Endothelial cell of umbilical vein (primary cell): Measurements from ENCODE around the gene SCYL1. TPM values are rescaled to one million over a fixed set of nuclear protein-coding genes. Genes with fewer than 3 reads are reported as not detected.

Source experiments
- BruUV-seq: library from RNA; stranded (reverse); fragments of 400-500 nt; replicated peaks from 2 replicates; lab custom pipeline; 2021; lab: Mats Ljungman, UMichigan
- CTCF ChIA-PET: fragments of 300-600, 350-600 bp; sonication (Branson Sonifier 250); formaldehyde crosslinking; loops from one replicate; lab custom pipeline; 2021; ENCODE audit warnings: antibody characterized with exemption, inconsistent platforms; lab: Charles Lee
- POLR2A ChIA-PET: fragments of 300-600, 350-600 bp; sonication (Branson Sonifier 250); formaldehyde crosslinking; loops from one replicate; lab custom pipeline; 2021; ENCODE audit warnings: antibody characterized with exemption, inconsistent platforms; lab: Charles Lee
- DNase-seq: peaks from one replicate; pipeline ENCODE4 v3.0.0-alpha.2; 2011; ENCODE audit warnings: low read depth, low spot score
- FAIRE-seq: peaks from 2 replicates; lab custom pipeline; 2011; peaks lifted over from hg19 to GRCh38; lab: Jason Lieb, UNC
- H2AFZ ChIP-seq: 2 replicates; pipeline ENCODE4 v1.6.0; 2012; ENCODE audit warnings: low read depth, low read length, control low read depth, inconsistent platforms
- H3K27ac ChIP-seq: 2 replicates; pipeline ENCODE4 v1.5.1; 2011; ENCODE audit warnings: low read depth, mild to moderate bottlenecking, control low read depth, low read length, moderate library complexity; ENCODE audit not compliant: insufficient read depth
- H3K27me3 ChIP-seq, 2 experiments: 2 replicates each; pipeline versions ENCODE4 v1.6.0 to v1.6.1; 2011; ENCODE audit warnings: low read length in 2 of 2, mixed read lengths in 1 of 2; ENCODE audit not compliant: control insufficient read depth in 2 of 2, insufficient read depth in 2 of 2
- H3K36me3 ChIP-seq, 2 experiments: 2 replicates in 1 of 2; 3 replicates in 1 of 2; pipeline ENCODE4 v1.5.1; 2011; ENCODE audit warnings: low read length in 2 of 2, mild to moderate bottlenecking in 1 of 2, moderate library complexity in 1 of 2; ENCODE audit not compliant: control insufficient read depth in 2 of 2, insufficient read depth in 2 of 2; ENCODE audit errors: extremely low read depth in 1 of 2
- H3K4me1 ChIP-seq: 3 replicates; pipeline ENCODE4 v1.5.1; 2011; ENCODE audit warnings: mild to moderate bottlenecking, low read length; ENCODE audit not compliant: control insufficient read depth, insufficient read depth; ENCODE audit errors: extremely low read depth
- H3K4me2 ChIP-seq: 2 replicates; pipeline ENCODE4 v1.6.1; 2011; ENCODE audit warnings: low read length, control low read depth, mixed read lengths; ENCODE audit not compliant: insufficient read depth
- H3K4me3 ChIP-seq, 3 experiments: fragments of 200-600 bp in 1 of 3; sonication (generic), shearing (Covaris generic) in 1 of 3; replicated peaks in 1 of 3; 2 replicates each; pipeline ENCODE4 v1.5.1; 2011 to 2016; ENCODE audit warnings: control low read depth in 3 of 3, low read length in 3 of 3, mild to moderate bottlenecking in 2 of 3, inconsistent platforms in 1 of 3, low read depth in 1 of 3, moderate library complexity in 1 of 3; ENCODE audit not compliant: insufficient read depth in 1 of 3
- H3K79me2 ChIP-seq: 2 replicates; pipeline ENCODE4 v1.6.0; 2012; ENCODE audit warnings: low read length, inconsistent platforms; ENCODE audit not compliant: control insufficient read depth, insufficient read depth
- H3K9ac ChIP-seq: replicated peaks from 2 replicates; pipeline ENCODE3; 2011; ENCODE audit warnings: low read length, control low read depth; ENCODE audit not compliant: insufficient read depth; ENCODE audit errors: extremely low read depth
- H3K9me1 ChIP-seq: replicated peaks from 3 replicates; pipeline ENCODE4 v1.6.0; 2011; ENCODE audit warnings: mild to moderate bottlenecking, low read length; ENCODE audit not compliant: control insufficient read depth, insufficient read depth; ENCODE audit errors: extremely low read depth
- H3K9me3 ChIP-seq: replicated peaks from 2 replicates; pipeline ENCODE4 v1.5.1; 2012; ENCODE audit warnings: low read length, inconsistent platforms; ENCODE audit not compliant: control insufficient read depth, insufficient read depth
- H4K20me1 ChIP-seq: replicated peaks from 2 replicates; pipeline ENCODE3; 2011; ENCODE audit warnings: mild to moderate bottlenecking, low read length; ENCODE audit not compliant: control insufficient read depth, insufficient read depth; ENCODE audit errors: extremely low read depth
- CTCF ChIP-seq, 2 donors: IDR thresholded peaks; 1 replicate in 1 of 2; 2 replicates in 1 of 2; pipeline ENCODE4 v1.5.1; 2011; ENCODE audit warnings: low read length in 2 of 2, mild to moderate bottlenecking in 2 of 2, moderate library complexity in 2 of 2, control low read depth in 1 of 2, inconsistent platforms in 1 of 2, low read depth in 1 of 2; ENCODE audit not compliant: insufficient read depth in 1 of 2; ENCODE audit errors: extremely low read depth in 1 of 2
- EZH2 ChIP-seq: IDR thresholded peaks from 2 replicates; pipeline ENCODE4 v1.6.1; 2012; ENCODE audit warnings: borderline replicate concordance, low read depth, mild to moderate bottlenecking, moderate library complexity, low read length, inconsistent platforms; ENCODE audit not compliant: severe bottlenecking
- FOS ChIP-seq: IDR thresholded peaks from 2 replicates; pipeline ENCODE4 v1.6.1; 2011; ENCODE audit warnings: mild to moderate bottlenecking, low read length, moderate library complexity, borderline replicate concordance; ENCODE audit not compliant: insufficient read depth
- GATA2 ChIP-seq: IDR thresholded peaks from 2 replicates; pipeline ENCODE4 v1.7.0; 2011; ENCODE audit warnings: low read depth, mild to moderate bottlenecking, moderate library complexity, mixed read lengths, low read length; ENCODE audit not compliant: insufficient read length, insufficient read depth
- JUN ChIP-seq: IDR thresholded peaks from 2 replicates; pipeline ENCODE4 v1.6.1; 2011; ENCODE audit warnings: borderline replicate concordance, low read depth; ENCODE audit not compliant: insufficient read length, insufficient read depth
- MAX ChIP-seq: IDR thresholded peaks from 2 replicates; pipeline ENCODE4 v1.6.1; 2011; ENCODE audit not compliant: insufficient read depth, insufficient read length
- MYC ChIP-seq: IDR thresholded peaks from one replicate; pipeline ENCODE4 v1.6.1; 2011; ENCODE audit warnings: mild to moderate bottlenecking, low read depth, low read length
- POLR2A ChIP-seq: IDR thresholded peaks from 2 replicates; pipeline ENCODE4 v1.6.1; 2012; ENCODE audit warnings: low read depth, mild to moderate bottlenecking, control low read depth, low read length
- POLR2AphosphoS5 ChIP-seq: IDR thresholded peaks from 2 replicates; pipeline ENCODE4 v1.6.1; 2012; ENCODE audit warnings: low read depth, mild to moderate bottlenecking, control low read depth, low read length, moderate library complexity; ENCODE audit not compliant: insufficient read depth
- dilution Hi-C: fragments of 300-500 bp; cut with MboI; formaldehyde crosslinking; loops from one replicate; pipeline ENCODE4 v1.15.0; 2019; ENCODE audit warnings: low sequenced_read_pairs; ENCODE audit not compliant: extremely low pct_ligation_motif_present
- intact Hi-C: fragments of 100-400 bp; cut with micrococcal nuclease; formaldehyde crosslinking; loops from one replicate; pipeline ENCODE4 v1.10.0; 2022
- polyA plus RNA-seq, 4 experiments: library from polyadenylated mRNA; depleted of rRNA in 3 of 4; stranded (reverse) in 3 of 4; unstranded in 1 of 4; fragments of >200 nt; gene quantifications; 2 replicates each; pipeline versions ENCODE4 v1.2.1 to v1.2.3, GENCODE V29; 2011 to 2012; ENCODE audit warnings: missing spikeins in 1 of 4
- total RNA-seq: library from RNA; stranded (reverse); gene quantifications from 2 replicates; pipeline ENCODE4 v1.2.3, GENCODE V29; 2021

SCYL1 gene
- total and polyA plus RNA-seq, 2 donors (not counting 3 experiments of a cell fraction or from before 2014, with no cell fraction given), result 88.2 to 126 TPM

DNA sequence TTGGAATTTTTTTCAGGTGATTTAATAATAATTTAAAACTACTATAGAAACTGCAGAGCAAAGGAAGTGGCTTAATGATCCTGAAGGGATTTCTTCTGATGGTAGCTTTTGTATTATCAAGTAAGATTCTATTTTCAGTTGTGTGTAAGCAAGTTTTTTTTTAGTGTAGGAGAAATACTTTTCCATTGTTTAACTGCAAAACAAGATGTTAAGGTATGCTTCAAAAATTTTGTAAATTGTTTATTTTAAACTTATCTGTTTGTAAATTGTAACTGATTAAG, 22.7 kb upstream of the SCYL1 start:
- BruUV-seq, result no TSS peak
- DNase-seq (no peak), FAIRE-seq (no peak)
- Histone ChIP-seq H3K36me3 (peaks cover 27 to 33% of the 10 kb centered on the region in 2 experiments), H3K4me3 (peak overlapping the region; percentile 67 to 98 (median 91)), H4K20me1 (peaks cover 23% of the 10 kb centered on the region), H3K79me2 (peaks cover 87% of the 10 kb centered on the region), H3K4me1 (peaks cover 31% of the 10 kb centered on the region), H3K4me2 (peak overlapping the region; percentile 97), H3K27ac (peak overlapping the region; percentile 89), H3K9me3 (no peaks in the 10 kb centered on the region), H3K9me1 (no peaks in the 10 kb centered on the region), H3K9ac (peak overlapping the region; percentile 95), H3K27me3 (no peaks in the 10 kb centered on the region), H2AFZ (no peak overlapping the region)
- intact Hi-C loops, result no loop called here
- TF ChIP-seq MAX (no peak), POLR2A (peak; percentile 11)
- ChIA-PET POLR2A (interaction anchor here (0.7 to 13.9 kb wide), 13 partner anchors 13 to 119 kb away, joined by 3 to 283 read pairs (median 4); partner anchors contain the start of gene NEAT1), CTCF (interaction anchor here (1.0 to 6.9 kb wide), 8 partner anchors 9 to 104 kb away, joined by 3 to 80 read pairs (median 4); no protein-coding TSS in a partner anchor)
- dilution Hi-C loops, result no loop called here

DNA sequence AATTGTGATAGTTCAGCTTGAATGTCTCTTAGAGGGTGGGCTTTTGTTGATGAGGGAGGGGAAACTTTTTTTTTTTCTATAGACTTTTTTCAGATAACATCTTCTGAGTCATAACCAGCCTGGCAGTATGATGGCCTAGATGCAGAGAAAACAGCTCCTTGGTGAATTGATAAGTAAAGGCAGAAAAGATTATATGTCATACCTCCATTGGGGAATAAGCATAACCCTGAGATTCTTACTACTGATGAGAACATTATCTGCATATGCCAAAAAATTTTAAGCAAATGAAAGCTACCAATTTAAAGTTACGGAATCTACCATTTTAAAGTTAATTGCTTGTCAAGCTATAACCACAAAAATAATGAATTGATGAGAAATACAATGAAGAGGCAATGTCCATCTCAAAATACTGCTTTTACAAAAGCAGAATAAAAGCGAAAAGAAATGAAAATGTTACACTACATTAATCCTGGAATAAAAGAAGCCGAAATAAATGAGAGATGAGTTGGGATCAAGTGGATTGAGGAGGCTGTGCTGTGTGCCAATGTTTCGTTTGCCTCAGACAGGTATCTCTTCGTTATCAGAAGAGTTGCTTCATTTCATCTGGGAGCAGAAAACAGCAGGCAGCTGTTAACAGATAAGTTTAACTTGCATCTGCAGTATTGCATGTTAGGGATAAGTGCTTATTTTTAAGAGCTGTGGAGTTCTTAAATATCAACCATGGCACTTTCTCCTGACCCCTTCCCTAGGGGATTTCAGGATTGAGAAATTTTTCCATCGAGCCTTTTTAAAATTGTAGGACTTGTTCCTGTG, 22.1 kb upstream of the SCYL1 start:
- H3K9me3 ChIP-seq, result no peaks in the 10 kb centered on the region
- H3K4me2 ChIP-seq, result peak overlapping the region; percentile 97
- no TSS peak for BruUV-seq
- POLR2A ChIA-PET, result interaction anchor here (0.7 to 13.9 kb wide), 13 partner anchors 13 to 119 kb away, joined by 3 to 283 read pairs (median 4); partner anchors contain the start of gene NEAT1
- H3K36me3 ChIP-seq, result peaks cover 27 to 33% of the 10 kb centered on the region in 2 experiments
- no peak overlapping the region for H2AFZ ChIP-seq
- peak overlapping the region; percentile 95 for H3K9ac ChIP-seq
- DNase-seq (peak; percentile 63), FAIRE-seq (no peak)
- peaks cover 85% of the 10 kb centered on the region for H3K79me2 ChIP-seq
- H4K20me1 ChIP-seq, result peaks cover 23% of the 10 kb centered on the region
- TF ChIP-seq MYC (no peak), POLR2A (peak; percentile 83), GATA2 (peak; percentile 61), POLR2AphosphoS5 (peak; percentile 67), MAX (no peak), JUN (no peak), FOS (peak; percentile 42), CTCF (IDR thresholded peaks at IDR 0.05; ENCODE audit: extremely low read depth in 1 of 2, insufficient read depth in 1 of 2, low read depth in 1 of 2, low read length in 2 of 2) (no peak), EZH2 (no peak)
- H3K9me1 ChIP-seq, result no peaks in the 10 kb centered on the region
- peak overlapping the region; percentile 67 to 98 (median 91) for H3K4me3 ChIP-seq
- H3K27me3 ChIP-seq, result no peaks in the 10 kb centered on the region
- intact Hi-C loops, result no loop called here
- CTCF ChIA-PET, result interaction anchor here (1.0 to 6.9 kb wide), 8 partner anchors 8 to 105 kb away, joined by 3 to 80 read pairs (median 4); no protein-coding TSS in a partner anchor
- dilution Hi-C loops, result no loop called here
- H3K27ac ChIP-seq, result peak overlapping the region; percentile 89
- peaks cover 34% of the 10 kb centered on the region for H3K4me1 ChIP-seq
